NCI-H2227 (cell line): Measurements from ENCODE around the gene RARB.

Source experiments
- DNase-seq: peaks from one replicate; lab custom pipeline; 2025; ENCODE audit not compliant: unreplicated experiment; lab: John Stamatoyannopoulos, UW

RARB gene

GRCh38 chr3:25447285-25447684 lies 19.2 kb downstream of the RARB start:
- no peak for DNase-seq

- no peak for DNase-seq
Measured at GRCh38 chr3:25447925-25448324, 19.9 kb downstream of the RARB start.

- peak; percentile 61 for DNase-seq
Measured at GRCh38 chr3:25448750-25449692, 21.0 kb downstream of the RARB start.

- no peak for DNase-seq
Measured at GRCh38 chr3:25449857-25450256, 21.8 kb downstream of the RARB start.

- DNase-seq, result no peak
Measured at GRCh38 chr3:25452192-25452591, 24.1 kb downstream of the RARB start.

GRCh38 chr3:25452740-25453139 lies 24.7 kb downstream of the RARB start:
- no peak for DNase-seq

- no peak for DNase-seq
Measured at GRCh38 chr3:25453619-25454004, 25.5 kb downstream of the RARB start.

- DNase-seq, result no peak
Measured at GRCh38 chr3:25454005-25454927, 26.2 kb downstream of the RARB start.

GRCh38 chr3:25455441-25456132 lies 27.5 kb downstream of the RARB start:
- no peak for DNase-seq

- DNase-seq, result no peak
Measured at GRCh38 chr3:25456723-25457670, 28.9 kb downstream of the RARB start.

- DNase-seq, result no peak
Measured at GRCh38 chr3:25457671-25458419, 29.8 kb downstream of the RARB start.

GRCh38 chr3:25458420-25458814 lies 30.4 kb downstream of the RARB start:
- no peak for DNase-seq

GRCh38 chr3:25460751-25461150 lies 32.7 kb downstream of the RARB start:
- no peak for DNase-seq

GRCh38 chr3:25461946-25462345 lies 33.9 kb downstream of the RARB start:
- no peak for DNase-seq

GRCh38 chr3:25462495-25462894 lies 34.4 kb downstream of the RARB start:
- no peak for DNase-seq

- no peak for DNase-seq
Measured at GRCh38 chr3:25463836-25464418, 35.9 kb downstream of the RARB start.

- no peak for DNase-seq
Measured at GRCh38 chr3:25465266-25465860, 37.3 kb downstream of the RARB start.

- no peak for DNase-seq
Measured at GRCh38 chr3:25468866-25469319, 40.8 kb downstream of the RARB start.

GRCh38 chr3:25469558-25469957 lies 41.5 kb downstream of the RARB start:
- no peak for DNase-seq
